B cell (primary cell): ENCODE results near the gene BMAL1.

Experiments
- CTCF ChIP-seq: fragments of 200-600 bp; IDR thresholded peaks from one replicate; pipeline ENCODE4 v1.8.0; 2022; ENCODE audit warnings: antibody characterized with exemption, mild to moderate bottlenecking
- EZH2 ChIP-seq: IDR thresholded peaks from 2 replicates; pipeline ENCODE4 v1.6.1; 2012; ENCODE audit warnings: borderline replicate concordance, low read depth, mild to moderate bottlenecking, moderate library complexity, low read length; ENCODE audit not compliant: insufficient read depth, poor library complexity, severe bottlenecking

GRCh38 chr11:13258855-13259254 is 18.7 kb upstream of the BMAL1 start:
- TF ChIP-seq CTCF (no peak), EZH2 (no peak)
